ENCODE results near the gene PSTPIP2.

The PSTPIP2 gene

DNA sequence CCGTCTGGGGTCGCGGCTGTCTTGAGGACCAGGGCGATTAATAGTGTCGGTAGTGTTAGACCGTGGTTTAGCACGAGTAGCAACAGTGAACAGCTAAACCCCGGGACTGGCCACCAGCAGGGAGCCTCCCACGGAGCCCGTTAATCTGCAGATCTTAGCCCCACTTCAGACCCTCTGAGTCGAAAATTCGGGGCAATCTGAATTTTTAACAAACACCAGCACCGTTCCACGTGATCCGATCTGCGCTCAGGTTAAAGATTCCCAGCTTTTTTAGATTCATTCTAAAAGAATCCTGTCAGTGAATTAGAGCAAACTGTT, 26.5 kb upstream of the PSTPIP2 start:
- Histone ChIP-seq H3K4me2 (ENCODE audit: low read depth, low read length, poor library complexity, severe bottlenecking) (peak overlapping the region; percentile 63), H3K9me2 (replicated peaks; ENCODE audit: insufficient read depth, low read length) (no peaks in the 10 kb centered on the region), H3K9me3 (ENCODE audit: insufficient read depth, low read length) (no peaks in the 10 kb centered on the region), H3K79me2 (ENCODE audit: insufficient read depth, low read length) (peaks cover 45% of the 10 kb centered on the region), H2AFZ (ENCODE audit: low read depth, low read length, severe bottlenecking) (peak overlapping the region; percentile 87), H3K36me3 (ENCODE audit: low read length) (peaks cover 11% of the 10 kb centered on the region), H3K27ac (ENCODE audit: low read depth, low read length) (peak overlapping the region; percentile 71), H3K9ac (ENCODE audit: low read length) (peak overlapping the region; percentile 74), H4K20me1 (ENCODE audit: low read depth, low read length) (peaks cover 13% of the 10 kb centered on the region; the same call in 1 of the 2 replicates), H3K4me3 (ENCODE audit: insufficient read depth, low read length, poor library complexity, severe bottlenecking) (peak overlapping the region; percentile 72), H3K27me3 (ENCODE audit: low read length) (no peaks in the 10 kb centered on the region), H3F3A (ENCODE audit: insufficient read depth) (no peaks in the 10 kb centered on the region; the same call in 1 of the 2 replicates)
- TF ChIP-seq EZH2phosphoT487 (conservative IDR thresholded peaks at IDR 0.05; ENCODE audit: low read length): no peak
- no peak for TF ChIP-seq CTCF (IDR thresholded peaks at IDR 0.05; ENCODE audit: insufficient read depth, low read length, poor library complexity, severe bottlenecking)

- H3K79me2 ChIP-seq (ENCODE audit: insufficient read depth, low read length): peaks cover 51% of the 10 kb centered on the region
- H4K20me1 ChIP-seq (ENCODE audit: low read depth, low read length): peaks cover 13% of the 10 kb centered on the region; the same call in 1 of the 2 replicates
- no peak for TF ChIP-seq EZH2phosphoT487 (conservative IDR thresholded peaks at IDR 0.05; ENCODE audit: low read length)
- TF ChIP-seq CTCF (IDR thresholded peaks at IDR 0.05; ENCODE audit: insufficient read depth, low read length, poor library complexity, severe bottlenecking): peak; percentile 19
Observed at GRCh38 chr18:46097801-46098615, 25.9 kb upstream of the PSTPIP2 start, which contains the start of gene ATP5F1A. Gene ATP5F1A (minus strand): TSS chr18:46098296. CDS start chr18:46098231, 65 bp downstream.

GRCh38 chr18:46097431-46097800, 25.4 kb upstream of the PSTPIP2 start:
- Histone ChIP-seq H3K9ac (ENCODE audit: low read length) (peak overlapping the region; percentile 74), H2AFZ (ENCODE audit: low read depth, low read length, severe bottlenecking) (no peak overlapping the region), H4K20me1 (ENCODE audit: low read depth, low read length) (peaks cover 13% of the 10 kb centered on the region; the same call in 1 of the 2 replicates), H3K27me3 (ENCODE audit: low read length) (no peaks in the 10 kb centered on the region), H3K9me2 (replicated peaks; ENCODE audit: insufficient read depth, low read length) (no peaks in the 10 kb centered on the region), H3K79me2 (ENCODE audit: insufficient read depth, low read length) (peaks cover 57% of the 10 kb centered on the region), H3K27ac (ENCODE audit: low read depth, low read length) (peak overlapping the region; percentile 71), H3K9me3 (ENCODE audit: insufficient read depth, low read length) (no peaks in the 10 kb centered on the region), H3K36me3 (ENCODE audit: low read length) (peaks cover 19% of the 10 kb centered on the region), H3F3A (ENCODE audit: insufficient read depth) (no peaks in the 10 kb centered on the region; the same call in 1 of the 2 replicates), H3K4me3 (ENCODE audit: insufficient read depth, low read length, poor library complexity, severe bottlenecking) (peak overlapping the region; percentile 72), H3K4me2 (ENCODE audit: low read depth, low read length, poor library complexity, severe bottlenecking) (peak overlapping the region; percentile 63)
- no peak for TF ChIP-seq CTCF (IDR thresholded peaks at IDR 0.05; ENCODE audit: insufficient read depth, low read length, poor library complexity, severe bottlenecking)
- no peak for TF ChIP-seq EZH2phosphoT487 (conservative IDR thresholded peaks at IDR 0.05; ENCODE audit: low read length)

More at GRCh38 chr18:46097801-46098615, 25.9 kb upstream of the PSTPIP2 start, which contains the start of gene ATP5F1A:
- Histone ChIP-seq H3K9me3 (ENCODE audit: insufficient read depth, low read length) (no peaks in the 10 kb centered on the region), H2AFZ (ENCODE audit: low read depth, low read length, severe bottlenecking) (peak within 1 kb of the TSS; percentile 87), H3K27ac (ENCODE audit: low read depth, low read length) (peak within 1 kb of the TSS; percentile 71), H3K4me3 (ENCODE audit: insufficient read depth, low read length, poor library complexity, severe bottlenecking) (peak within 1 kb of the TSS; percentile 72), H3K36me3 (ENCODE audit: low read length) (peaks cover 15% of the 10 kb centered on the region), H3K9me2 (replicated peaks; ENCODE audit: insufficient read depth, low read length) (no peaks in the 10 kb centered on the region), H3K27me3 (ENCODE audit: low read length) (no peaks in the 10 kb centered on the region), H3K4me2 (ENCODE audit: low read depth, low read length, poor library complexity, severe bottlenecking) (peak within 1 kb of the TSS; percentile 63), H3F3A (ENCODE audit: insufficient read depth) (no peaks in the 10 kb centered on the region; the same call in 1 of the 2 replicates), H3K9ac (ENCODE audit: low read length) (peak within 1 kb of the TSS; percentile 74)

Measured in SU-DHL-6 (cell line).